Measurements from ENCODE around the gene OTUD7B. TPM values are rescaled to one million over a fixed set of nuclear protein-coding genes. Genes with fewer than 3 reads are reported as not detected.
A peak's percentile ranks its signal among the peaks of the same experiment; 100 is the strongest.

OTUD7B gene
- total RNA-seq, 1 experiment from 2014 or later = 23.5 TPM

- peak; percentile 59 for DNase-seq
- TF ChIP-seq CTCF (conservative IDR thresholded peaks at IDR 0.05) = no peak
Measured at GRCh38 chr1:149903836-149904491, 106.6 kb downstream of the OTUD7B start.

More at GRCh38 chr1:149903836-149904491, 106.6 kb downstream of the OTUD7B start:
- Mint-ChIP-seq H3K9me3 (no peaks in the 10 kb centered on the region; a peak in 1 of 5 replicates), H3K4me1 (peaks cover 21 to 22% of the 10 kb centered on the region in 2 experiments), H3K27ac (peak overlapping the region in 2 of 3 experiments; percentile 88 to 89; a peak in 5 of 7 replicates), H3K36me3 (ENCODE audit: insufficient read depth in 1 of 3, low read depth in 3 of 3) (peaks cover 21 to 53% (median 49%) of the 10 kb centered on the region in 3 experiments), H3K27me3 (ENCODE audit: low read depth) (peaks cover 4% of the 10 kb centered on the region), H3K4me3 (no peak overlapping the region)
- Histone ChIP-seq H3K23me2 (ENCODE audit: insufficient read length, low read depth, low read length, poor library complexity, severe bottlenecking) (peaks cover 8% of the 10 kb centered on the region), H3K27me3 (ENCODE audit: insufficient read depth, low read length) (no peaks in the 10 kb centered on the region), H3K56ac (ENCODE audit: insufficient read length, low read depth, low read length) (no peak overlapping the region), H3K4me1 (ENCODE audit: insufficient read depth, low read length) (no peaks in the 10 kb centered on the region), H2BK20ac (ENCODE audit: low read depth, low read length, poor library complexity, severe bottlenecking) (no peak overlapping the region), H4K8ac (replicated peaks; ENCODE audit: insufficient read length, low read depth, low read length) (no peak overlapping the region), H3K79me1 (ENCODE audit: insufficient read depth, low read depth, low read length, poor library complexity, severe bottlenecking) (no peaks in the 10 kb centered on the region), H3K4me2 (ENCODE audit: insufficient read depth, insufficient read length, low read length) (no peak overlapping the region), H4K20me1 (ENCODE audit: control insufficient read depth, insufficient read depth, insufficient read length) (no peaks in the 10 kb centered on the region), H2BK5ac (ENCODE audit: insufficient read length, low read length) (no peak overlapping the region), H2BK12ac (ENCODE audit: insufficient read length, low read depth, low read length) (no peak overlapping the region), H3K9me3 (ENCODE audit: control insufficient read depth, low read depth, low read length) (no peaks in the 10 kb centered on the region), H3K27ac (ENCODE audit: insufficient read length, low read depth, low read length) (no peak overlapping the region), H3K4ac (ENCODE audit: low read depth, low read length) (no peak overlapping the region), H3T11ph (ENCODE audit: low read length) (no peak overlapping the region), H4K91ac (ENCODE audit: insufficient read length, low read depth, low read length) (no peak overlapping the region), H4K5ac (ENCODE audit: insufficient read length, low read depth, low read length) (no peak overlapping the region), H3K18ac (ENCODE audit: insufficient read length, low read depth, low read length) (no peak overlapping the region), H2AK5ac (ENCODE audit: insufficient read length, low read length) (no peak overlapping the region), H3K14ac (ENCODE audit: insufficient read depth, low read length) (no peak overlapping the region), H3K23ac (ENCODE audit: insufficient read length, low read depth, low read length) (no peak overlapping the region), H2AFZ (ENCODE audit: low read length) (no peak overlapping the region), H2BK15ac (ENCODE audit: low read depth, low read length) (no peak overlapping the region), H3K79me2 (ENCODE audit: insufficient read depth, low read length) (no peaks in the 10 kb centered on the region), H2BK120ac (ENCODE audit: low read depth, low read length, poor library complexity, severe bottlenecking) (no peak overlapping the region), H3K9ac (ENCODE audit: extremely low read depth, insufficient read length, low read length) (no peak overlapping the region)
- WGBS (ENCODE audit: extremely low coverage, insufficient read length, low lambda C conversion rate) = no CpG with 5 or more reads among the region's 5 CpGs
